Endothelial cell of umbilical vein (primary cell): ENCODE results near the gene ZFYVE9. TPM values are rescaled to one million over a fixed set of nuclear protein-coding genes. Genes with fewer than 3 reads are reported as not detected.

ENCODE experiments used
- BruUV-seq: library from RNA; stranded (reverse); fragments of 400-500 nt; replicated peaks from 2 replicates; lab custom pipeline; 2021; lab: Mats Ljungman, UMichigan
- CTCF ChIA-PET: fragments of 300-600, 350-600 bp; sonication (Branson Sonifier 250); formaldehyde crosslinking; loops from one replicate; lab custom pipeline; 2021; ENCODE audit warnings: antibody characterized with exemption, inconsistent platforms; lab: Charles Lee
- POLR2A ChIA-PET: fragments of 300-600, 350-600 bp; sonication (Branson Sonifier 250); formaldehyde crosslinking; loops from one replicate; lab custom pipeline; 2021; ENCODE audit warnings: antibody characterized with exemption, inconsistent platforms; lab: Charles Lee
- DNase-seq: peaks from one replicate; pipeline ENCODE4 v3.0.0-alpha.2; 2011; ENCODE audit warnings: low read depth, low spot score
- FAIRE-seq: peaks from 2 replicates; lab custom pipeline; 2011; peaks lifted over from hg19 to GRCh38; lab: Jason Lieb, UNC
- H2AFZ ChIP-seq: 2 replicates; pipeline ENCODE4 v1.6.0; 2012; ENCODE audit warnings: low read depth, low read length, control low read depth, inconsistent platforms
- H3K27ac ChIP-seq: 2 replicates; pipeline ENCODE4 v1.5.1; 2011; ENCODE audit warnings: low read depth, mild to moderate bottlenecking, control low read depth, low read length, moderate library complexity; ENCODE audit not compliant: insufficient read depth
- H3K27me3 ChIP-seq, 2 experiments: 2 replicates each; pipeline versions ENCODE4 v1.6.0 to v1.6.1; 2011; ENCODE audit warnings: low read length in 2 of 2, mixed read lengths in 1 of 2; ENCODE audit not compliant: control insufficient read depth in 2 of 2, insufficient read depth in 2 of 2
- H3K36me3 ChIP-seq, 2 experiments: 2 replicates in 1 of 2; 3 replicates in 1 of 2; pipeline ENCODE4 v1.5.1; 2011; ENCODE audit warnings: low read length in 2 of 2, mild to moderate bottlenecking in 1 of 2, moderate library complexity in 1 of 2; ENCODE audit not compliant: control insufficient read depth in 2 of 2, insufficient read depth in 2 of 2; ENCODE audit errors: extremely low read depth in 1 of 2
- H3K4me1 ChIP-seq: 3 replicates; pipeline ENCODE4 v1.5.1; 2011; ENCODE audit warnings: mild to moderate bottlenecking, low read length; ENCODE audit not compliant: control insufficient read depth, insufficient read depth; ENCODE audit errors: extremely low read depth
- H3K4me2 ChIP-seq: 2 replicates; pipeline ENCODE4 v1.6.1; 2011; ENCODE audit warnings: low read length, control low read depth, mixed read lengths; ENCODE audit not compliant: insufficient read depth
- H3K4me3 ChIP-seq, 3 experiments: fragments of 200-600 bp in 1 of 3; sonication (generic), shearing (Covaris generic) in 1 of 3; replicated peaks in 1 of 3; 2 replicates each; pipeline ENCODE4 v1.5.1; 2011 to 2016; ENCODE audit warnings: control low read depth in 3 of 3, low read length in 3 of 3, mild to moderate bottlenecking in 2 of 3, inconsistent platforms in 1 of 3, low read depth in 1 of 3, moderate library complexity in 1 of 3; ENCODE audit not compliant: insufficient read depth in 1 of 3
- H3K79me2 ChIP-seq: 2 replicates; pipeline ENCODE4 v1.6.0; 2012; ENCODE audit warnings: low read length, inconsistent platforms; ENCODE audit not compliant: control insufficient read depth, insufficient read depth
- H3K9ac ChIP-seq: replicated peaks from 2 replicates; pipeline ENCODE3; 2011; ENCODE audit warnings: low read length, control low read depth; ENCODE audit not compliant: insufficient read depth; ENCODE audit errors: extremely low read depth
- H3K9me1 ChIP-seq: replicated peaks from 3 replicates; pipeline ENCODE4 v1.6.0; 2011; ENCODE audit warnings: mild to moderate bottlenecking, low read length; ENCODE audit not compliant: control insufficient read depth, insufficient read depth; ENCODE audit errors: extremely low read depth
- H3K9me3 ChIP-seq: replicated peaks from 2 replicates; pipeline ENCODE4 v1.5.1; 2012; ENCODE audit warnings: low read length, inconsistent platforms; ENCODE audit not compliant: control insufficient read depth, insufficient read depth
- H4K20me1 ChIP-seq: replicated peaks from 2 replicates; pipeline ENCODE3; 2011; ENCODE audit warnings: mild to moderate bottlenecking, low read length; ENCODE audit not compliant: control insufficient read depth, insufficient read depth; ENCODE audit errors: extremely low read depth
- EZH2 ChIP-seq: IDR thresholded peaks from 2 replicates; pipeline ENCODE4 v1.6.1; 2012; ENCODE audit warnings: borderline replicate concordance, low read depth, mild to moderate bottlenecking, moderate library complexity, low read length, inconsistent platforms; ENCODE audit not compliant: severe bottlenecking
- FOS ChIP-seq: IDR thresholded peaks from 2 replicates; pipeline ENCODE4 v1.6.1; 2011; ENCODE audit warnings: mild to moderate bottlenecking, low read length, moderate library complexity, borderline replicate concordance; ENCODE audit not compliant: insufficient read depth
- GATA2 ChIP-seq: IDR thresholded peaks from 2 replicates; pipeline ENCODE4 v1.7.0; 2011; ENCODE audit warnings: low read depth, mild to moderate bottlenecking, moderate library complexity, mixed read lengths, low read length; ENCODE audit not compliant: insufficient read length, insufficient read depth
- JUN ChIP-seq: IDR thresholded peaks from 2 replicates; pipeline ENCODE4 v1.6.1; 2011; ENCODE audit warnings: borderline replicate concordance, low read depth; ENCODE audit not compliant: insufficient read length, insufficient read depth
- MYC ChIP-seq: IDR thresholded peaks from one replicate; pipeline ENCODE4 v1.6.1; 2011; ENCODE audit warnings: mild to moderate bottlenecking, low read depth, low read length
- POLR2A ChIP-seq: IDR thresholded peaks from 2 replicates; pipeline ENCODE4 v1.6.1; 2012; ENCODE audit warnings: low read depth, mild to moderate bottlenecking, control low read depth, low read length
- POLR2AphosphoS5 ChIP-seq: IDR thresholded peaks from 2 replicates; pipeline ENCODE4 v1.6.1; 2012; ENCODE audit warnings: low read depth, mild to moderate bottlenecking, control low read depth, low read length, moderate library complexity; ENCODE audit not compliant: insufficient read depth
- dilution Hi-C: fragments of 300-500 bp; cut with MboI; formaldehyde crosslinking; loops from one replicate; pipeline ENCODE4 v1.15.0; 2019; ENCODE audit warnings: low sequenced_read_pairs; ENCODE audit not compliant: extremely low pct_ligation_motif_present
- intact Hi-C: fragments of 100-400 bp; cut with micrococcal nuclease; formaldehyde crosslinking; loops from one replicate; pipeline ENCODE4 v1.10.0; 2022
- polyA plus RNA-seq, 4 experiments: library from polyadenylated mRNA; depleted of rRNA in 3 of 4; stranded (reverse) in 3 of 4; unstranded in 1 of 4; fragments of >200 nt; gene quantifications; 2 replicates each; pipeline versions ENCODE4 v1.2.1 to v1.2.3, GENCODE V29; 2011 to 2012; ENCODE audit warnings: missing spikeins in 1 of 4
- total RNA-seq: library from RNA; stranded (reverse); gene quantifications from 2 replicates; pipeline ENCODE4 v1.2.3, GENCODE V29; 2021
- TF ChIP-seq, protein P1 (sequence below), 2 donors: IDR thresholded peaks; 1 replicate in 1 of 2; 2 replicates in 1 of 2; pipeline ENCODE4 v1.5.1; 2011; ENCODE audit warnings: low read length in 2 of 2, mild to moderate bottlenecking in 2 of 2, moderate library complexity in 2 of 2, control low read depth in 1 of 2, inconsistent platforms in 1 of 2, low read depth in 1 of 2; ENCODE audit not compliant: insufficient read depth in 1 of 2; ENCODE audit errors: extremely low read depth in 1 of 2
- TF ChIP-seq, protein P2 (sequence below): IDR thresholded peaks from 2 replicates; pipeline ENCODE4 v1.6.1; 2011; ENCODE audit not compliant: insufficient read depth, insufficient read length

Gene ZFYVE9
- total and polyA plus RNA-seq, 2 donors (not counting 3 experiments of a cell fraction or from before 2014, with no cell fraction given): 4.1 to 16.8 TPM

DNA sequence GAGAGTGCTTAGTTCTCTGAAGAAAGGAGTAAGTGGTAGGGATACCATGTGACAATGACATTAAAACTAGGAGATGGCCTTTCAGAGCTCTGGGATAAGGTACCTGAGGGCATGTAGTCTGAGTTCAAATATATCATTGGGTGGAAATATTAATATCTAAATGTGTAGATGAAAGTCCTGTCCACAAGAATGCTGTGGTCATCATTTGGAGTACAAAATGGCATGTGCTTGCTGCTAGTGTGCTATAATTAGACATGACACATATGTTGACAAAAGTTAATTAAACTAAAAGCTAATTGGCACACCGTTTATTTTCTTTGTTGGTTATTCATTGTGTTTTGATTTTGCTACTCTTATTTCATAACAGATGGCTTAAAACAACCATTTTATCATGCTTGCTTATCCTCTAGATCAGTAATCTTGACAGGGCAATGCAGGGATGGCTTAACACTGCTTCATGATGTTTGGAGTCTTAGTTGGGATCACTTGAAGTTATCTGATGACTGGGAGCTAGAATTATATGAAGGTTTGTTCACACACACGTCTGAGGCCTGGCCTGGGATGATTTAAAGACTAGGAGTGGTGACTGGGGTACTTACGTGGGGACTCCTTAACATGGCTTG, 193.1 kb downstream of the ZFYVE9 start:
- Histone ChIP-seq H4K20me1 (no peaks in the 10 kb centered on the region), H3K9ac (no peak overlapping the region), H3K27me3 (no peaks in the 10 kb centered on the region), H3K9me1 (no peaks in the 10 kb centered on the region), H3K4me2 (no peak overlapping the region), H3K4me1 (no peaks in the 10 kb centered on the region), H3K27ac (no peak overlapping the region), H3K9me3 (no peaks in the 10 kb centered on the region), H2AFZ (no peak overlapping the region), H3K36me3 (no peaks in the 10 kb centered on the region), H3K79me2 (no peaks in the 10 kb centered on the region), H3K4me3 (no peak overlapping the region)
- TF ChIP-seq FOS (no peak), EZH2 (no peak), GATA2 (no peak), MYC (no peak), JUN (no peak), POLR2AphosphoS5 (no peak), POLR2A (no peak)
- TF ChIP-seq, protein P1, sequence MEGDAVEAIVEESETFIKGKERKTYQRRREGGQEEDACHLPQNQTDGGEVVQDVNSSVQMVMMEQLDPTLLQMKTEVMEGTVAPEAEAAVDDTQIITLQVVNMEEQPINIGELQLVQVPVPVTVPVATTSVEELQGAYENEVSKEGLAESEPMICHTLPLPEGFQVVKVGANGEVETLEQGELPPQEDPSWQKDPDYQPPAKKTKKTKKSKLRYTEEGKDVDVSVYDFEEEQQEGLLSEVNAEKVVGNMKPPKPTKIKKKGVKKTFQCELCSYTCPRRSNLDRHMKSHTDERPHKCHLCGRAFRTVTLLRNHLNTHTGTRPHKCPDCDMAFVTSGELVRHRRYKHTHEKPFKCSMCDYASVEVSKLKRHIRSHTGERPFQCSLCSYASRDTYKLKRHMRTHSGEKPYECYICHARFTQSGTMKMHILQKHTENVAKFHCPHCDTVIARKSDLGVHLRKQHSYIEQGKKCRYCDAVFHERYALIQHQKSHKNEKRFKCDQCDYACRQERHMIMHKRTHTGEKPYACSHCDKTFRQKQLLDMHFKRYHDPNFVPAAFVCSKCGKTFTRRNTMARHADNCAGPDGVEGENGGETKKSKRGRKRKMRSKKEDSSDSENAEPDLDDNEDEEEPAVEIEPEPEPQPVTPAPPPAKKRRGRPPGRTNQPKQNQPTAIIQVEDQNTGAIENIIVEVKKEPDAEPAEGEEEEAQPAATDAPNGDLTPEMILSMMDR (IDR thresholded peaks at IDR 0.05; ENCODE audit: extremely low read depth in 1 of 2, insufficient read depth in 1 of 2, low read depth in 1 of 2, low read length in 2 of 2): no peak
- TF ChIP-seq, protein P2, sequence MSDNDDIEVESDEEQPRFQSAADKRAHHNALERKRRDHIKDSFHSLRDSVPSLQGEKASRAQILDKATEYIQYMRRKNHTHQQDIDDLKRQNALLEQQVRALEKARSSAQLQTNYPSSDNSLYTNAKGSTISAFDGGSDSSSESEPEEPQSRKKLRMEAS: no peak
- intact Hi-C loops (no loop called here), dilution Hi-C loops (no loop called here)
- POLR2A ChIA-PET: no interaction called here
- DNase-seq (no peak), FAIRE-seq (no peak)
- CTCF ChIA-PET: no interaction called here
- no TSS peak for BruUV-seq
